Adrenal gland (tissue), 12 donors: Measurements from ENCODE around the gene PATL2. TPM values are rescaled to one million over a fixed set of nuclear protein-coding genes. Genes with fewer than 3 reads are reported as not detected.

Experiments used
- polyA plus RNA-seq, 3 donors: library from polyadenylated mRNA; stranded (reverse); fragments of 200-250 nt in 2 of 3; fragments of 350-450 nt in 1 of 3; fragmentation: Illumina TruSeq in 1 of 3; extraction: RNeasy Lipid Tissue Mini Kit (QIAGEN cat#74804) in 1 of 3; gene quantifications; one replicate each; pipeline ENCODE4 v1.2.3, GENCODE V29; 2013 to 2014
- small RNA-seq, 2 donors: library from RNA; depleted of rRNA; stranded (forward); fragments of <200 nt; gene quantifications; one replicate each; pipeline ENCODE3, GENCODE V24; 2016
- total RNA-seq, 9 donors: library from RNA; depleted of rRNA in 4 of 9; stranded (reverse); fragments of >200 nt in 4 of 9; fragments of 120-200 nt in 1 of 9; fragmentation: NEBNext Ultra II Directional in 1 of 9; extraction: Animal tissue kit (Norgen Biotek cat#: 25700) in 1 of 9; gene quantifications; one replicate each; pipeline versions ENCODE4 v1.1.0 to v1.2.4, GENCODE V29; 2013 to 2023
- donor health status: healthy with polysubstance abuse.
- donor health status: Bipolar disorder and iron deficiency.
- donor health status: DM: yes; HTN: yes; CAD: no.
- donor health status: DM: no; HTN: no; CAD: no.
- donor health status: DM: no; HTN: no; CAD: no.
- donor health status: DM: yes; HTN: yes; CAD: no.

Gene PATL2
- total and polyA plus RNA-seq, 12 donors, result 0.42 to 18.3 (median 2.7) TPM

Small RNA genes within 50 kb of the gene (small RNA-seq; reads per million reads assigned to genes)
- 0 reads per million in 2 donors for gene RF00019

Other genes with a start within 250 kb of the PATL2 start
- gene EIF3J, start 174.2 kb downstream of the PATL2 start, total RNA-seq, result 10 to 100 TPM; 21.5 to 97.7 (median 53.9) TPM
- gene EIF3J, start 174.2 kb downstream of the PATL2 start, polyA plus RNA-seq, result 100 to 1,000 TPM in 1 of 3 donors, 10 to 100 TPM in 2; 21.4 to 178 (median 26.3) TPM
- 100 to 1,000 TPM in 1 of 9 donors, 10 to 100 TPM in 8; 48.5 to 122 (median 78.6) TPM for gene SPG11, start 47.7 kb downstream of the PATL2 start, total RNA-seq
- 10 to 100 TPM; 43.0 to 76.1 (median 66.3) TPM for gene SPG11, start 47.7 kb downstream of the PATL2 start, polyA plus RNA-seq
- gene B2M, start 194 bp upstream of the PATL2 start, total RNA-seq, result 1,000 to 10,000 TPM; 1,393 to 6,421 (median 3,217) TPM
- gene B2M, start 194 bp upstream of the PATL2 start, polyA plus RNA-seq, result 1,000 to 10,000 TPM; 1,063 to 5,117 (median 1,725) TPM
- 10 to 100 TPM in 7 of 9 donors, 1 to 10 TPM in 2; 7.2 to 38.8 (median 18.2) TPM for gene TRIM69, start 25.2 kb upstream of the PATL2 start, total RNA-seq
- 10 to 100 TPM; 16.9 to 34.7 (median 18.3) TPM for gene TRIM69, start 25.2 kb upstream of the PATL2 start, polyA plus RNA-seq
- not detected for gene TERB2, start 245.4 kb upstream of the PATL2 start, total RNA-seq
- not detected for gene TERB2, start 245.4 kb upstream of the PATL2 start, polyA plus RNA-seq